ENCODE results near the gene CHPF.

CHPF gene

GRCh38 chr2:219531639-219532377, 11.8 kb downstream of the CHPF start:
- no peak for DNase-seq (ENCODE audit: low spot score)

GRCh38 chr2:219530048-219530963, 13.3 kb downstream of the CHPF start:
- DNase-seq (ENCODE audit: low spot score), result peak; percentile 91

GRCh38 chr2:219527472-219527871, 16.1 kb downstream of the CHPF start:
- no peak for DNase-seq (ENCODE audit: low spot score)

GRCh38 chr2:219527076-219527394, 16.6 kb downstream of the CHPF start:
- DNase-seq (ENCODE audit: low spot score), result no peak

GRCh38 chr2:219526320-219527075, 17.1 kb downstream of the CHPF start:
- DNase-seq (ENCODE audit: low spot score), result no peak

GRCh38 chr2:219525533-219526232, 17.9 kb downstream of the CHPF start:
- DNase-seq (ENCODE audit: low spot score), result no peak

- no peak for DNase-seq (ENCODE audit: low spot score)
Observed at GRCh38 chr2:219524817-219525216, 18.8 kb downstream of the CHPF start.

GRCh38 chr2:219523031-219523671, 20.5 kb downstream of the CHPF start:
- DNase-seq (ENCODE audit: low spot score), result peak; percentile 63

- peak; percentile 68 for DNase-seq (ENCODE audit: low spot score)
Observed at GRCh38 chr2:219522111-219523030, 21.2 kb downstream of the CHPF start.

GRCh38 chr2:219521066-219521880, 22.3 kb downstream of the CHPF start:
- peak; percentile 76 for DNase-seq (ENCODE audit: low spot score)

GRCh38 chr2:219520079-219520478, 23.5 kb downstream of the CHPF start:
- DNase-seq (ENCODE audit: low spot score), result no peak

- no peak for DNase-seq (ENCODE audit: low spot score)
Observed at GRCh38 chr2:219519526-219519916, 24.1 kb downstream of the CHPF start.

GRCh38 chr2:219517954-219518778, 25.4 kb downstream of the CHPF start:
- no peak for DNase-seq (ENCODE audit: low spot score)

GRCh38 chr2:219516888-219517287, 26.7 kb downstream of the CHPF start:
- no peak for DNase-seq (ENCODE audit: low spot score)

GRCh38 chr2:219515874-219516629, 27.6 kb downstream of the CHPF start:
- no peak for DNase-seq (ENCODE audit: low spot score)

GRCh38 chr2:219514836-219515235, 28.8 kb downstream of the CHPF start:
- no peak for DNase-seq (ENCODE audit: low spot score)

GRCh38 chr2:219514196-219514761, 29.3 kb downstream of the CHPF start, which contains the start of gene ASIC4:
ASIC4 (plus strand) TSS chr2:219514482; CDS start chr2:219514725, 243 bp downstream.
- no peak for DNase-seq (ENCODE audit: low spot score)
